Measurements from ENCODE around the gene NOTCH3.

Gene NOTCH3

DNA sequence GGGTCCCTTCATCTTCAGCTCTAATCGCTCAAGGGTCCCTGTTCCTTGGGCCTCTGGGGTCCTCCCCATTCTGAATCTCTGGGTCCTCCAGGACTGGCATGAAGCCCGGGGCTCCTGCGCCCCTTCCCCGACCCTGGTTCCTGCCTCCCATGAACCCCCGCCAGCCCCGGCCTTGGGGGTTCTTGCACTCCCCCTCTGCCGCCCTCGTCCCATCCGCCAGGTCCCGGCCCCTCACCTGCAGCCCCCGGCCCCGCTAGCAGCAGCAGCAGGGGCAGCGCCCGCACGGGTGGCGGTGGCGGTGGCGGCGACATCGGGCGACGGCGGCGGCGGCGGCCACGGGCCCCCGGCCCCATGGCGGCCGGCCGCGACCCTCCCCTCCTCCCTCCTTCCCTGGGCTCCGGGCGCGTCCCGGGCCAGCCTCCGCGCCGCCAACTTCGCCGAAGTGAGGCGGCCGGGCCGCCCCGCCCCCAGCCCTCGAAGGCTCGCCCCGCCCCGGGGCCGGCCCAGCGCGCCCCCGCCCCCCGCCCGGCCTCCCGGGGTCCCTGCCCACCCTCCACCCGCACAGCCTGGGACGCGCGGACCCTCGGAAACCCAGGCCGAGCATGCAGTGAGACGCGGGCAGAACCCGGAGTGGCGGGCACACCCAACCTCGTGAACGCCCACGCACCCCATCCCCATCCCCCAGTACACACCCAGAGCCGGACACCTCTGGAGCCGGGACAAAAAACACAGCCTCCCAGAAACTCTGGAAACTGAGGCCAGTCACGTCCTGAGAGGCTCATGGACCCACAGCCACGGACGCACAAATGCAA lies at the start of gene NOTCH3:
Gene NOTCH3, minus strand, starts transcription at position 443 of the 812 bp plus-strand sequence. Its CDS starts 90 bp downstream, at position 353.
- no peak for DNase-seq

DNA sequence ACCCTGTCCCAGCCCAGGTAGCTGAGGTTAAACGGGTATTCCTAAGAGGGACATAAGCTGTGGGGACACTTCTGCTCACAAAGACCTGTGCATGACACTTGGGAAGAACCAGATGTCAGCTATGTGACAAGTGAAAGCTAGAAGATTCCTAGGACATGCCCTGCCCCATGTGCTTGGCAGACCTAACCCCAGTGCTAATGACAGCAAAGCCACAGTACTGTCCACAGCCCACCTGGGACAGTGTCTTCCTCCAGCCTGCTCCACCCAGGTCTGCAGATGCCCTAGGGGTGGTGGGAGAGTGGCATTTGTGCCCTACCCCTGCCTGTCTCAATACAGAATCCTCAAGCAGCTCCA lies 49.8 kb upstream of the NOTCH3 start:
- no peak for DNase-seq

DNA sequence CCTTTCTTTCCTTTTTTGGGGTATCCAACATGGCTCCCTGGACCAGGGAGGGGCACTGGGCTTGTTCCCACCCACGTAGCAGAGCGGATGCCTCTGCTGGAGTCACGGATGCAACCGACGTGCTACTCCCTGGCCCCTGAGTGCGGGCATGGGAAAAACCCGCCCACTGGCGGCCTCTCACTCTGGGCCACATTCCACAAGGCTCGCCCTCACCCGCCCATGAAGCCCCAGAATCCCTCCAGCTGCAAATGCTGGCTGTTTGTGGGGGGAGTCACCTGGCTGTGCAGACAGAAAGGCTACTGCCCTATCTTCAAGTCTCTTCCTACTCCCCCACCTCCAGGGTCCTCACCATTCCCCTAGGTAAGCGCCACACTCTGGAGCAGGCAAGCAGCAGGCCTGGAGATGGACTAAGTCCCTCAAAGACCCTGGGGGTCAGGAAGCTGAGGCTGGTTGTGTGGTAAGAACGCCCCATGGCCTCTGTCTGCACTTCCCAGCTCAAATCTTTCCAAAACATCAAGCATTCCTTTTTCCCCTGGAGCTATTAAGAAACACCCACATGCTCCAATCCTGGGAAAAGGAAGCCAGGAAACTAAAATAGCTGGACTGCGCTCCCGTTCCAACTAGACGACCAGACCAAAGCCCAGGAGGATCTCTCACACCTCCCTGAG lies 49.3 kb upstream of the NOTCH3 start:
- no peak for DNase-seq

DNA sequence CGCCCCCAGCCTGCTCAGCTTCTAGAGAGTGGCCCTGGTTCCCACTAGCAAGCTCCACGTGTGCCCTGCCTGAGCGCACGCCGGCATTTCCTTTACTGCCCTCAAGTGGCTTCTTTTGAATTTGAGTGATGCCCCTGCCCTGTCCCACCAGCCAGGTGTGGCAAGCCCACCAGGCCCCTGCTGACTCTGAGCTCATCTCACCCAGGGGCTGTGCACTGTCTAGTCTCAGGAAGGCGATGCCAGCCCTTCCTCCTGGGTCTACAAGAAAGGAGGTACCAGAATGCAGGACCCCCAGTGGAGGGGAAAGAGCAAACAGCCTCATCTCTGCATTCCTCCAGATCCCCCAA lies 48.7 kb upstream of the NOTCH3 start:
- no peak for DNase-seq

DNA sequence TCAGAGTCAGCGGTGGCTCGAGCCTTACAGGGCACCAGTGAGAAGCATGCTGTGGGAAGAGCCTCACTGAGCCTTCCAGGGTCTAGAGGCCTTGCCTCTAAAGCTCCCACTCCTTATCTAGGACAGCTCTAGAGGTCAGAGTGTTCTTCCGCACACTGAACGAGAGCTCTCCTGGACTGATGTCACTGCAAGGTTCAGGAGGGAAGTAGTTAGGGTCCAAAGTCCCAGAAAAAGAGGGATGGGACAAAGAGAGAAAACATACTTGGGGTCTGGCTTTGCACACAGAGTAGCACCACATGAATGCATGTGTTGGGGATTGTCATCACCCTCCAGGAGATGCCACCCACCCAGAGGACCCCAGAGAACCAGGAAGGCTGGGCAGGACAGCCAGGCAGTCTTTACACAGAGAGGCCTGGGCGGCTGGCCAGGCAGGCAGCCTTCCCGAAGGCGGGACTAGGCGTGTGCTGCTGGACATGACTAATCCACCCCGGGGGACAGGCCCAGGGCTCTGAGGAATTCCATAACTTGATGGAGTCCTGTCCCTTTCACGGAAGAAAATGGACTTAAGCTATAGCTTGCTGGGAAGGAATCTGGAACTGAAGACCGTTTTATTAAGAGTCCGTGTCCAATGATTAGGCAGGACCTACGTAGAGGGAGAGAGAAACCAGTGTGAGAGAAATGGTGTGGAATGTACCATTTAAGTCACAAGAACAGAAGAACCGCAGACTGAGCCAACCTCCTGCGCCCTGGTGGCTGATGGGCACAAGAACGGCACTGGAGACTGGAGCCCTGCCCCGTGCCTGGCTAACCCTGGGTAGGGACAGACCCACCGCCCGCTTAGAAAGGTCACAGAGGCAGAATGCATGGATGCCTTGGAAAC lies 48.1 kb upstream of the NOTCH3 start:
- DNase-seq = no peak

DNA sequence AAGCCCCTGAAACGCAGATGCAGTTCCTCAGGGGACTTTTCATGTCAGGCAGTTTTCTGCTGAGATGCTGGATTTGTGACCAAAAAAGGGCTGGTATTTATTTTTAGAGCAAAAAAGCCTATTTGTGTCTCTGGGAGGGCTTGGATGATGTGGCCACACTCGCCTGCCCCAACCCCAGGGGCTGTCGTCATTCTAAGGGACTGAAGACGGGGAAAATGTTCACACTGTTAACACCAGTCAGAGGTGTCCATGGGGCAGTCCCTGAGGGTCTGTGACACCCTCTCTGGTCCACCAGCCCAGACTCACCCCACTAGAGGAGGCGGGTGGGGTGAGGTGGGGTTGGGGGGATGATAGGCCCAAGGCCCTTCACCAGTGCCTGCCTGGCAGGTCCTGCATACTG lies 47.3 kb upstream of the NOTCH3 start:
- no peak for DNase-seq

DNA sequence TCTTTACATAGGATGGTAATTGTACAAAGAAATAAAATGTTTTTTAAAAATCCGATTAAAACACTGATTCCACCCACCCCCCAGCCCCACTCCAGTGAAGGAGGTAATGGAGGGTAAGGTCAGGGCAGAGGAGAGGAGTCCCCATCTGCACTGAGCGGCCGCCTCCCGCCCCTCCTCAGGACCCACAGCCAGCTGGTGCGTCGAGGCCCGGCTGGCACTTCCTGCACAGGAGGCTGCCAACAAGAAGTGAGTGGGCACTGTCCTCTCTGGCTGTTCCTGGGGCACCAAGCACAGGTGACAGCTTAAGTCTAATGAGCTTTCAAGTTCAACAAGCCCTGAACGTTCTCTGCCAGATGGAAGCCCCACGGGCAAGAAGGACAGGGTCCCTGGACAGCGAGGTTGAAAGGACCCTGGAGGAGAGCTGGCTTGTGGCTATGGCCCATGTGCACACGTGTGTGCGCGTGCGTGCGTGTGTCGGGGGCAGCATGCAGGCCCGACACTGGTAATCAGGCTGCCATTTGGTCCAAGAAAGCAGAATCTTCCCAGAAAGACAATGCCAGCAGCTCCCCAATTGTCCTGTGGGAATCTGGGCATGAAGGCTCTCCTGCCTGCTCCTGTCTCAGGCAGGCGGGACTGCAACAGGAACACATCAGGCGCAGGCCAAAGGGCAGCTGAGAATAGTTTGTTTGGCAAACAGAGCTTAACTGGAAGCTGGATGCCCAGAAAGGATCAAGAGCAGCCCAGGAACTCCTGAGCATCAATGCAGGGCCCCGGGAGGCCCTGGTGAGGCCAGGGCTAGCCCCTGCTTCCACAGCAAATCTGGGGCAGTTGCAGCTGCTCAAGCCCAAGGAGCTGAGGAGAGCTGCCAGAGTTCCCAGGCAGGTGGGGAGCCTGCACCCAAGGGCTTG lies 46.6 kb upstream of the NOTCH3 start:
- no peak for DNase-seq

DNA sequence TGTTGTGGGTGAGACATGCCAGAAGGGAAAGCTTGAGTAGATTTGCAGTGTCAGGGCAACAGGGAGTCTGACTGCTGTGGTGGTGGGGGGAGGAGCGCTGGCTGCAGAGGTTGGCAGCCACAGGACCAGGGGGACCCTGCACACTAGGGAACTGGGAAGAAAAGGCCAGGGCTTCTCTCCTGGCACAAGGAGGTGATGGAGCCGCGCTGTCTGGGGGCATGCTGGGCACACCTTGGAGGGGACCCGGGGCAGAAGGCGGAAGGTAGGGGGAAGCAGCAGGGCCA lies 45.3 kb upstream of the NOTCH3 start:
- no peak for DNase-seq

DNA sequence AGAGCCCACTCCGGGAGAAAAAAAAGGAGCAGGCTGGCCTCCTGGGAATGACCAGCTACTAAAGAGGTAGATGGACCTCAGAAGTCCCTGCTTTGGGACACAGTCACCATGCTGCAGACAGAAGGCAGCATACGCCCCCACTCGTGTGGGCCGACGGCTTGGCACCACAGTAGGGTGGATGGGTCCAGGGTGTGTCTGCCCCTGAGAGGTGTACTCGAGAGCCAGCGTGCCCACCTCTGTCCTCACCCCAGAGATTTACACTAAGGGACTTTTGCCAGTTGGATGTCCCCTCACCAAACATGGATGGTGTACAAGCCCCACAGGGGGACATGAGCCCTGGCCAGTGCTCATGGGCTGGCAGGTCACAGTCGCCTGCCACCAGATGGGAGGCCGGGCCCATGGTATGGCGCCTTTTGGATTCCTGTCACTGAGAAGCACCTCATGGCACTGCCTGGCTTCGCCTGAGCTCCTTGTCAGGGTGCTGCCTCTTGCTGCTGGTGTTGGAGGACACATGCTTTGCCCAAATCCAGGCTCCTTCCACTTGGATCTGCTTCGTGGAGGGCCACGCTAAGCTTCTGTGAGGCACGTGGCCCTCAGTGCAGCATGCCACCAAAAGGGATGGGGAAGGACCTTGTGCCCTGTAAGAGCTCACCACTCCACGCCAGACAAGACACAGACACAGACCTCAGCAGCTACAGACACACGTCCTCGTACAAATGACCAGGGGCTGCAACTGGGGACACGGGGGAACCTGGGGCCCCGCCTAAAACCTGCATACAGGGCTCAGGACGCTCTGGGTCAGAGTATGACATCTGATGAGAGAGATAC lies 44.8 kb upstream of the NOTCH3 start:
- DNase-seq = no peak

DNA sequence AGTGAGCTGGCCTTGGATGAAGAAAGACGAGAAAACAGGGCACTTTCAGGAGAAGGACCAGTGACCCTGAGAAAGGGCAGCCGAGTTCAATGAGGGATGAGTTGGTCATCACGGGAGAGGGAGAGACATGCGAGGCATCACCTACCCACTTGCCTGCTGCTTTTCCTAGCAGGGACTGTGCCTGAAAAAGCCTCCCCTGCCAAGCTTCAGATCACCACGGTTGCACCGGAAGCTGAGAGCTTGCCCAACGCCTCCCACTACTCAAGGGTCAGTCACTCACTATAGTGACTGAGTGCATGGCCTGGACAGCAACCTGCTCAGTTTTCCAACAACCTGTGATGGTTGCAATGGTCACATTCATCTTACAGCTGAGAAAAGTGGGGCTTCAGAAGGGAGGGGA lies 44.0 kb upstream of the NOTCH3 start:
- no peak for DNase-seq

DNA sequence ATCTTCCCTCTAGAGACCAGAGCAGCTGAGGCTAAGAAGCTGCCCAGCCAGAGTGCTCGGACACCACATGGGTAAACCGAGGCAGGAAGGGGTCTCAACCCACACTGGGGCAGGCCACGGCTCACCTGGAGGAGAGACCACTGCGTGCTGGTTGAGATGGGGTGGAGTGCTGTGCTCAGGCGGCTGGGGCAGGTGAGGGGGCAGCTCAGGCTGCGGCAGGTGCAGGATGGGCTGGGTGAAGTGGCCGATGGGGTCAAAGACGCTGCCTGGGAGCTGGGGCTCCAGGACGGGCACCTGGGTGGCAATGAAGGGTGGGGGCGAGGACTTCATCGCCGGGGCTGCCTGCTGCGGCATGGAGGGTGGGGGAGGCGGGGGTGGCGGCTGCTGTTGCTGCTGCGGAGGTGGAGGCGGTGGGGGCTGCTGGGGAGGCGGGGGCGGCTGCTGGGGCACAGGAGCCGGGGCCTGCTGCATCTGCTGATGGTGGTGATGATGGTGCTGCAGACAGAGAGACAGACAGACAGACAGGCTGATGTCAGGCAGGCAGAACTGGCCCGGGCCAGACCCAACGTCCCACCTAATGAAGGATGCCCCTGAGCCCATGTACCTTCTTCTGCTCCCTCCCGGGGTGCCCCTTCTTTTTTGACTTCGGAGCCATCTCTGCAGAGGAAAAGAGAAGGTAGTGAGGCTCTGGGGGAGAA lies 43.5 kb upstream of the NOTCH3 start:
- no peak for DNase-seq

DNA sequence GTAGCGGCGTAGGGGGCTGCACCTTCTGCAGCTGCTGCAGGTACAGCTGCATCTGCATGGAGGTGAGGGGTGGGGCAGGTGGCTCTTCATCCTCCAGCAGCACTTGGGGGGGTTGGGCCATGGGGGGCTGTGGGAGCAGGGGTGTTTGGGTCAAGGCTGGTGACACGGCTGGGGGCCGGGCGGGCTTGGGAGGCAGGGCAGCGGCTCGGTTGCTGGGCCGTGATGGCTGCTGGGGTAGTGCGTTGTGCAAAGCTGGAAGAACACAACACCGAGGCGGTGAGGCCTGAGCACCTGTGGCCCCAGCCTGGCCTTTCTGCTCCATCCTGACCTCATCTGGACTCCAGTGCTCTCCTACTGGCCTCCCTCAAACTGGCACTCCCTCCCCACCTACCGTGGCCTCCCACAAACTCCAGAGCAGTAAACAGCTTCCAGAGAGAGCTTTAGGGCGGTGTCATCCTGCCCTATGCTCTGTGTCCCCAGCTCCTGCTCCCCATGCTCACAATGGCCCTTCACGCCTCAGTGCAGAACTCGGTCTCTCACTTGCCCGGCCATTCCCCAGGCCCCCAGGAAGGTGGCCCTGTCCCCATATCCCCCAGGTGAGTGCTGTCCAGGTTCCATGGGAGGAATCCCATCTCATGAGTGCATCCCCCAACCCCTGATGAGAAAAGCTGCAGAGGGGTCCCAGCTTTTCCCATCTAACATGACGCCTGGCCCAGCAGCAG lies 42.6 kb upstream of the NOTCH3 start:
- no peak for DNase-seq

DNA sequence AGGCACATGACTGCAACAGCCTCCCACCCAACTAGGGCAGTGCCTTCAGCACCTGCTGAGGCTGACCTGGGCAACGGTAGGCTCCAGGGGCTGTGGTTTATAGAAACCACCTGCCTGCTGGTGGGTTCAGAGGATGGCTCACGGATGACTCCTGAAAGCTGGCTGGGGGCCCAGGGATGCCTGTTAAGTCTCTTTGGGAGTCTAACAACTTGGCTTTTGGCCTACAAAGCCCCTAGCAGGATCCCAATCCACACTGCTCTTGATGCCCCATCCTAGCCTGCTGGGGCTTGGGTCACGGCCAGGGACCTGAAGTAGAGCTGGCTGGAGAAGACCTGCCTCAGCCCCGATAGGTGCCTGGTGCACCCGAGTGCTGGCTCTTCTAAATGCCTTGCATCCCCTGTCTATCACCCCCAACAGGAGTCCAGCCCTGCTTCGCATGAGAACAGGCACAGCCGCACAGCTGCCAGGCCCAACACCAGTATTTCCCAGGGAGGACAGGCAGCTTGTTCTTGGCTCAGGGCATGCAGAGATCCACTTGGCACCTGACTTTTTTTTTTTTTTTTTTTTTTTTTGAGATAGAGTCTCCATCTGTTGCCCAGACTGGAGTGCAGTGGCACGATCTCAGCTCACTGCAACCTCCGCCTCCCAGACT lies 40.6 kb upstream of the NOTCH3 start:
- DNase-seq = no peak

DNA sequence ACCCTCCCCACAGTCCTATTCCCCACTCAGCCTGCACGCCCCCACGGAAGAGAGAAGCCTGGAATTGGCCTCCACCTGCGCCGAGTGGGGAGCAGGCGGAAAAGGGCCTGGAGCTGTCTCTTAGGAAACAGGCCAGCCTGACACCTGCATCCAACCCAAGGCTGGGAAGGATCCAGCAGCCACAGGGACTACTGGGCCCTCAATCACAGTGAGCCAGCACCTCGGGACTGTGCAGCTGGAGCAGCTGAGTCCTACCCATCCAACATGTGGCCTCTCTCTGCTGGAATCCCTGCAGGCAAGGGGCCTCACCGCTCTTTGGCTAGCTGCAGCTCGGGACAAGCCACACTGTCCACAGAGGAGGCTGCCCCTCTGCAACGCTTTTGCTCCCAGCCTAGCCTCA lies 39.7 kb upstream of the NOTCH3 start:
- DNase-seq = no peak

DNA sequence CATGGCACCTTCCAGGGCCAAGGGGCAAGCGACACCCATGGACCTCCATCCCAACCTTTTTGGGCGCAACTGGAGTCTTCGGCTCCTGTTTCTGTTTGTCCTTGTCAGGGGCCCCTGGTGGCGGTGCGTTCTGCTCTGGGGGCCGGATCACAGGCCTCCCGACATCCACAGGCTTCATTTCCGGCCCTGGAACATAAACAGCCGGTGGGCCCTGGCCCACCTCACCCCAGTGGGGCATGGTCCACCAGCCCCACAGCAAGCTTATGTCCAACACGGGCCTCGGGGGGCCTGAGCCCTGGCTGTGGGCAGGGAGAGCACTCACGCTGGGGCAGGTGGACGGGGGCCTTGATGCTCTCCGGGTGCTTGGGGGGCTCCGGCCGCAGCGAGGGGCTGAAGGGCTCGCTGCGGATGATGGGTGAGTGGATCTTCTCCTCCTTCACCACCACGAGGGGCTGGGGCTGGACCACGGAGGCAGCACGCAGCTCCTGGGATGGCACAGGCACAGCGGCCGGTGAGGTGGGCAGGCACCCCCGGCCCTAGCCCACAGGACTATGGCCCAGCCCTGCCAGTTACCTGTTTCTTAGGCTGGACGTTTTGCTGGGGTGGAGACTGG lies 38.6 kb upstream of the NOTCH3 start:
- DNase-seq = no peak

DNA sequence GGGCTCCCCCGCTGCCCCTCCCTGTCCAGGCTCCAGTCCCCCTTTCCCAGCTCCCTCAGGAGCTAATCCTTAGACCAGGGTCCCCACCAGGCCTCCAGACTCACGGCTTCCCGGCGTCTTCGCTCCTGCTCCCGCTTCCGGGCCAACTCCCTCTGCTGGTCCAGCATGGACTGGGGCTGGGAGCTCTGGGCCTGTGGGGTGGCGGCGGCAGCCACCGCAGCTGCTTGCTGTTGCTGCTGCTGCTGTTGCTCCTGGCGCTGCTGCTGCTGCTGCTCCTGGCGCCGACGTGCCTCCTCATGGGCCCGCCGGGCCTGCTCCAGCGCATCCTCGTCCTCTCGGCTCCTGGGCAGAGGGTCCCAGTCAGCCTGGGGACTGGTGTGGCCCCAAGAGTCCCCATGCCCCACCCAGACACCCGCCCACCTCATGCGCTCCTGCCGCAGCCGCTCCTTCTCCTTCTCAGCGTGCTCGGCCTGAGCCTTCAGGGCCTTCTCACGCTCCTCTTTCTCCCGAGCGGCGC lies 37.9 kb upstream of the NOTCH3 start:
- DNase-seq = no peak

DNA sequence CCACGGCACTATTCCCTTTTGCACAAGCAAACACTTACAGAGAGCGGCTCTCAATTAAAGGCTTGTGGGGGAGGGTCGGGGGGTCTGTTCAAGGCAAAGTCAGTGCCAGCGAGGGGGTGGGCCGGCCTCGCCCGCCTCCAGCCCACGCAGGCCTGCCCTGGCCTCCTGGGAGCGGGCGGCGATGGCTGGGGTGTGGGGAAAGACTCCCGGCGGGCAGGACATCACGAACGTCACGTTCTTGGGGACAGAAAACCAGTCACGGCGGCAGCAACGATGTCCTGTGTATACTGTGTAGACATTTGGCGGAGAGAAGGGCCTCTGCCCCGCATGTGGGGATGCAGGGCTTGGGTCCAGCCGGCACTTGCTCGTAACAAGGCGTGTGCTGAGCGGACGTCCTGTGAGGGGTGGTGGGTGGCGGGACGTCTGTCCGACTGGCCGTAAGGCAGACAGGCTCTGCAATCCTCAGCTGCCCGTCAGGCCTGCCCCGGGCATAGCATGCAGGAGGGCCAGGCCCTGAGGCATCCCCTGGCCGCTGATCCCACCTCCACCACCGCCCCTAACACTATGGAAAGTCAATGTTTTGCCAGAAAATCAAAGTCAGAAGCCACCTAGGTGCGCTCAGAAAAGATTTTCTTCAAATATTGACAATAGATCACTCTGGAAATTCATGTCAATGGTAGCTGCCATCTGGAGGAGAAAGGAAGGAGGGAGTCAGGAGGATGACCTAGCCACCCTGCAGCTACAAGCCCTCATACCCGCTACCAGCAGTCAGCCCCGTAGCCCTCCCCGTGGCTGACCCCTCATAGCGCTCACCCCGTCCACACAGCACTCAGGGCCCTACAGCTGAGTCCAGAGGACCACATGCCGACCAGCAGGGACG lies 37.2 kb upstream of the NOTCH3 start:
- no peak for DNase-seq

DNA sequence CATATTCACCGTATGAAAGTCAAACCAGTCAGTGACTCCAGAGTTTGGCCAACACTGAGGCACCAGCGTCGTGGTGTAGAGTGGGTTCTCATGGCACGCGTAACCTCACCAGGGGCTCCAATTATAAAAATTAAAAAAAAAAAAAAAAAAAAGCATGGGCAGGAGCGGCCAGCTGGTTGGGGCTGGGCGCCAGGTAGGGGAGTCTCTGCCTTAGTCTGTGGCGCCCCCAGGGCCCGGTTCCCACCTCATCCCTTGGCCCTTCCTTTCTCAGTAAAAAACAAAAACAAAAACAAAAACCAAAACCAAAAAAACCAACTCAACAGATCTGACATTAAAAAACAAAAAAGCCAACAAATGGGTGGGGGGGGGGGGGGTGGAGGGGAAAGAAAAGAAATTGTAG lies 36.1 kb upstream of the NOTCH3 start:
- no peak for DNase-seq

Measured in KG1 (cell line).